GM18507 (cell line): Measurements from ENCODE around the gene SUSD4.

ENCODE experiments used
- DNase-seq: peaks from one replicate; pipeline ENCODE4 v3.0.0; 2011; ENCODE audit warnings: low read depth; ENCODE audit not compliant: insufficient read length; ENCODE audit errors: extremely low spot score
- FAIRE-seq: peaks from 2 replicates; lab custom pipeline; 2011; peaks lifted over from hg19 to GRCh38; lab: Jason Lieb, UNC

SUSD4 gene

GRCh38 chr1:223364685-223365382, 858 bp upstream of the SUSD4 start:
- no peak for FAIRE-seq
- no peak for DNase-seq

GRCh38 chr1:223363057-223363855, 720 bp downstream of the SUSD4 start:
- no peak for DNase-seq
- FAIRE-seq, result no peak

DNA sequence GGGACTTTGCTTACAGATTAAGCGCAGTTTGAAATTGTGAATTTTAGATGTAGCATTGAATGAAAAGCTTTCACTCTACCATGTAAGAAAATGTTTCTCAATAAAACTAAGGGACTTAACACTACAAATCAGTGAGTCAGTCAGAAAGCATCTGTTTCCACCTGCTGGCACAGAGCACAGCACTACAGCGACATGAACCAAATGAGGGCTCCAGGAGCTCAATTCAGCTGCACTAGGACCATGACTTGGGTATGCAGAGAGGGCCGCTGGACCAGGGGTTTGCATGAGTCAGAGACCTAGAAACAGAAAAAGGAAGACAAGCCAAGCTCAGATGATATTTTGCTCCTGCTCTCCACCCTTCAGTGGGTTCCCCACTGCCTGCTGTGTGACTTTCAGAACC, 5.2 kb downstream of the SUSD4 start:
- no peak for DNase-seq
- no peak for FAIRE-seq

GRCh38 chr1:223355699-223356098, 8.3 kb downstream of the SUSD4 start:
- no peak for DNase-seq
- no peak for FAIRE-seq

DNA sequence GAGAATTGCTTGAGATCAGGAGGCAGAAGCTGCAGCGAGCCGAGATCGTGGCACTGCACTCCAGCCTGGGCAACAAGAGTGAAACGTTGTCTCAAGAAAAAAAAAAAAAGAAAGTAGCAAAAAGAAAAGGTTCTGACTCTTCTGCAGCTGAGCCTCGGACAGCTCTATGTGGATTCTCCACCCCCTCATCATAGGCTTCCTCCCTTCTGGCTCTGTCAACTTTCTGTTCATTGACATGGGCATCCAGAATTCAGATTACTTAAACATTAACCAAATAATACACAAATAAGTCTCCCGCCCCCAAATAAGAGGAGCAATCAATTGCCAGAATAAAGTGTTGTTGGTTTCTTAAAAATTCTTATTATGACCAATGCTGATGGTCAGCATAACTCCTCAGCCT, 10.0 kb downstream of the SUSD4 start:
- no peak for FAIRE-seq
- no peak for DNase-seq

DNA sequence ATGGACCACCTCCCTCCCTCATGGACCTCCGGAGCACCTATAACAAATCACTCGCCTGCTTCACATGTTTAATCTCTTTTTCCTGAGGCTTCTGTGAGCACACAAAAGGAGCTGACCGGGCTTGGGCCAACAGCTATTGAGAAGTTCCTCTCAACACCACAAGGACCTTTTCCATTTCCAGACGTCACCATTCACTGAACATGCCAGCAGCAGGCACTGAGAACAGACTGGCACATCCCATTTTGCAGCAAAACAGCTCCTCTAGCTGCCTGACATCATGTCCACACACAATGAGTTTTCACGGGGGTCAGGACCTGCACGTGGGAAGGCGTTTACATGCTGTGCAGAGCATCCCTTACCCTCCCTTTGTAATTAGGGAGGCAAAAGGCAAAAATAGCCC, 11.0 kb downstream of the SUSD4 start:
- FAIRE-seq, result no peak

GRCh38 chr1:223350361-223350908, 13.5 kb downstream of the SUSD4 start:
- no peak for DNase-seq

More for the DNA sequence above, 11.0 kb downstream of the SUSD4 start:
- DNase-seq, result no peak

DNA sequence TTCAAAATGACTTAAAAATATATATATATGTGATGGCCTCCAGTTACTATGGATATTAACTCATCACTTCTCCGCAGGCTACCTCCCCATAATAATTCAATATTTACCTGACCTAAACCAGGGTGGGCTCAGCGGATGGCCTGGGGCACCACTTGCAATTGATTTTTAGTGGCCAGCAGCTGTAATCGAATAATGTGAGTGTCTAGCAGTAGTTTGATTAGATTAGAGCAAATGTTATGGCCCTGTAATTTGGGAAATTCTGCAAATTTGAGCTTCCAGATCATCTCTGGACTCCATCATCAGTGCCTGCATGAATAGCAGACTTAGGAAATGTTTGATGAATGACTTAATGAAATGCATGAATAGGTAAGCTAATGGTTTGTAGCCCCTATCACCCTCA, 14.7 kb downstream of the SUSD4 start:
- DNase-seq (no peak), FAIRE-seq (no peak)

More at GRCh38 chr1:223350361-223350908, 13.5 kb downstream of the SUSD4 start:
- FAIRE-seq, result no peak

- no peak for DNase-seq
- no peak for FAIRE-seq
Measured at GRCh38 chr1:223348439-223348838, 15.5 kb downstream of the SUSD4 start.

DNA sequence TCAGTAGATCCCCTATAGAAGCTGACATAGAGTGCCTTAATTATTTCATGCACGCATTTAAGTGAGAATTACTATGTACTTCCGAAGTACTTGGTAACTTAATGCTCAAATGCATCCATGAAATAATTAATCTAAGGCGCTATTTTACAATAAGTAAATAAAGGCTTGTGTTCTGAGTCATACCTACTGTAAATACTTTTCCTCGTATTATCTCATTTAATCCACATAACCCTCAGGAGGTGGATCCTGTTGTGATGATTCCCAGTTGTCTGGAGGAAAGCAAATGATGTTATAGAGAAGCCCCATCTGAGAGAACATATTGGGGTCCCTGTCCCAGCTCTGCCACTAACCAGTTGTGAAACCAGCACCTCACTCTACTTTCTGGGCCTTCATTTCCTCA, 16.4 kb downstream of the SUSD4 start:
- FAIRE-seq (no peak), DNase-seq (no peak)

GRCh38 chr1:223346311-223346710, 17.7 kb downstream of the SUSD4 start:
- DNase-seq (no peak), FAIRE-seq (no peak)

DNA sequence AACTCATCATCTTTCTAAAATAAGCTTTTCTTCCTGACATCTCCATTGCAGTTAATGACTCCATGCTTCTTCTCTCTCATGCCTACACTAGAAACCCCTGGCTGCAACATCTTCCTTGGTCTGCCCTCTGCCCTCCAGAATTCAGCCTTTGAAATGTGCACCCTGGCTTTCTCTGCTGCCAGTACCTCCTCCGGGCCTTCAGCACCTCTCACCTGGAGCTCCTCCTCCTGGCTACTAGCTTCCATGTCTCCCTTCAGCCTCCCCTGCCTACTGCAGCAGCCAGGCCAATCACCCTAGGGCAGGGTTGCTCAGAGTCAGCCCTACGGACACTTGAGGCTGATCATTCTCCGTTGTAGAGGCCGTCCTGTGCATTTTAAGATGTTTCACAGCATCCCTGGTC, 18.3 kb downstream of the SUSD4 start:
- DNase-seq, result no peak
- no peak for FAIRE-seq

DNA sequence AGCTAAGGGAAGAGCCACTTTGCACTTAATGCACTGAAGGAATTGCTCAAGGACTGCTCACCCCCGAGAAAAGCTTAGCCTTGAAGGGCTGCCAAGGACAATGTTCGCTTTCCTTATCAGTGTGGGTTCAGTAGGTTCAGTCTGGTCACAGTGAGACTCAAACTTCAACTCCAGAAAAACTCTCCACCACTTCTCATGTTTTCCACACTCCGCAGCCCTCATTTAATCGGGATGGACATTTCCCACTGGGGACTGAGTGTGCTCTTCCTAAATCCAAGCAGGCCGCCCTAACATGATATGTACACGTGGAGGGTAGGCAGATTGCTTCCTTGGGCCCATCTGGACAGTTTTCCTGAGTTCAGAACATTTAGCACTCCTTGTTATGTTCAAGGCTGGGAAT, 19.5 kb downstream of the SUSD4 start:
- no peak for DNase-seq
- no peak for FAIRE-seq

DNA sequence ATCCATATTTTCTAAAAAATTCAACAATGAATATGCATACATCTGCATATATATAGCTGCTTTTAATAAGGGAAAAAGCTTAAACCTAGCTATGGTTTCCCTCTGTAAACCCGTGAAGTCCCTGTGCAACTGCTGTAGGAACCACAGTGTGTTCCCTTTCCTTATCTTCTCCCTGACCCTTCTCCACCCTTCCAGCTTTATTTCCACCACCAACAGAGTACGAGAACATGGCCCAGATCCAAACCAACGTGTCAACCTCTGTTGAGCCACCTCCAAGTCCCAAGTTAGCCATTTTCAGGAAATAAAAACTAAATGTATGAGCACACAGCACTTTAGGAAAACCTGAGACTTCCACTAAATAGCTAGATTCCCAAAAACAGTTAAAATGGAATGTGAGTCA, 20.3 kb downstream of the SUSD4 start:
- FAIRE-seq, result no peak
- DNase-seq, result no peak

- DNase-seq, result no peak
- FAIRE-seq, result no peak
Measured at GRCh38 chr1:223341121-223341520, 22.9 kb downstream of the SUSD4 start.

- FAIRE-seq, result no peak
- DNase-seq, result no peak
Measured at GRCh38 chr1:223340637-223341036, 23.3 kb downstream of the SUSD4 start.

- FAIRE-seq (no peak), DNase-seq (no peak)
Measured at GRCh38 chr1:223339861-223340260, 24.1 kb downstream of the SUSD4 start.

- DNase-seq, result no peak
- no peak for FAIRE-seq
Measured at GRCh38 chr1:223338811-223339746, 24.9 kb downstream of the SUSD4 start.

- FAIRE-seq (no peak), DNase-seq (no peak)
Measured at GRCh38 chr1:223337174-223337869, 26.7 kb downstream of the SUSD4 start.
